ENCODE measurements around the gene SRC.

DNA sequence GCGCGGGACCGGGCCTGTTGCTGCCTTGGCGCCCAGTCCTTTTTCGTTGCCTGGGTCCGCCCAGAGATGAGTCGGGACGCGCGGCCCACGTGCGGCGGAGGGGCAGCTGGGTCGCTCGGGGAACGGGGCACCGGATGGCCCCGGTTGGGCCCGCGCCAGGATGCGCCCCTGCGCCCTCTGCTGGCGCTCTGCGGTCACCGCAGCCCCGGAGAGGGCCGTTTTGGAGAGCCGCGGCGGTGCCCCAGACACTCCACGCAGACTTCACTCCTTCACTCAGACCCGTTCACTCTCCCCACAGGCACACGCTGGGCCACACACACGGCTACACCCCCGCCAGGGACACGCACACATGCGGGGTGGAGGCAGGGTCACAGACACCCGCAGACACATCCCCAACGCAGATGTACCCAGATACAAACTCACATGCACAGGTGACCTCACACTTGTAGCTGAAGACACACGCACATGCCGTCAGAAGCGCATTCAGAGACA, 38.8 kb downstream of the SRC start:
- TF ChIP-seq, protein P1, sequence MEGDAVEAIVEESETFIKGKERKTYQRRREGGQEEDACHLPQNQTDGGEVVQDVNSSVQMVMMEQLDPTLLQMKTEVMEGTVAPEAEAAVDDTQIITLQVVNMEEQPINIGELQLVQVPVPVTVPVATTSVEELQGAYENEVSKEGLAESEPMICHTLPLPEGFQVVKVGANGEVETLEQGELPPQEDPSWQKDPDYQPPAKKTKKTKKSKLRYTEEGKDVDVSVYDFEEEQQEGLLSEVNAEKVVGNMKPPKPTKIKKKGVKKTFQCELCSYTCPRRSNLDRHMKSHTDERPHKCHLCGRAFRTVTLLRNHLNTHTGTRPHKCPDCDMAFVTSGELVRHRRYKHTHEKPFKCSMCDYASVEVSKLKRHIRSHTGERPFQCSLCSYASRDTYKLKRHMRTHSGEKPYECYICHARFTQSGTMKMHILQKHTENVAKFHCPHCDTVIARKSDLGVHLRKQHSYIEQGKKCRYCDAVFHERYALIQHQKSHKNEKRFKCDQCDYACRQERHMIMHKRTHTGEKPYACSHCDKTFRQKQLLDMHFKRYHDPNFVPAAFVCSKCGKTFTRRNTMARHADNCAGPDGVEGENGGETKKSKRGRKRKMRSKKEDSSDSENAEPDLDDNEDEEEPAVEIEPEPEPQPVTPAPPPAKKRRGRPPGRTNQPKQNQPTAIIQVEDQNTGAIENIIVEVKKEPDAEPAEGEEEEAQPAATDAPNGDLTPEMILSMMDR (IDR thresholded peaks at IDR 0.05; ENCODE audit: control extremely low read depth in 1 of 3, insufficient read depth in 1 of 3, low read depth in 1 of 3, low read length in 3 of 3) = peak; percentile 82 to 94 (median 91)
- TF ChIP-seq CREB1 (IDR thresholded peaks at IDR 0.05) (no peak), BACH1 (IDR thresholded peaks at IDR 0.05; ENCODE audit: low read length) (no peak), RFX5 (IDR thresholded peaks at IDR 0.05; ENCODE audit: borderline replicate concordance, low read depth, low read length) (no peak), RAD21 (IDR thresholded peaks at IDR 0.05 in 1 of 2, conservative IDR thresholded peaks at IDR 0.05 in 1 of 2; ENCODE audit: low read depth in 2 of 2, low read length in 2 of 2) (peak; percentile 70 to 81), POLR2A (IDR thresholded peaks at IDR 0.05; ENCODE audit: control extremely low read depth in 1 of 2, low read depth in 2 of 2, low read length in 2 of 2) (no peak), FOSL1 (IDR thresholded peaks at IDR 0.05; ENCODE audit: insufficient read depth, low read depth, low read length) (no peak)
- TF ChIP-seq, protein P2, sequence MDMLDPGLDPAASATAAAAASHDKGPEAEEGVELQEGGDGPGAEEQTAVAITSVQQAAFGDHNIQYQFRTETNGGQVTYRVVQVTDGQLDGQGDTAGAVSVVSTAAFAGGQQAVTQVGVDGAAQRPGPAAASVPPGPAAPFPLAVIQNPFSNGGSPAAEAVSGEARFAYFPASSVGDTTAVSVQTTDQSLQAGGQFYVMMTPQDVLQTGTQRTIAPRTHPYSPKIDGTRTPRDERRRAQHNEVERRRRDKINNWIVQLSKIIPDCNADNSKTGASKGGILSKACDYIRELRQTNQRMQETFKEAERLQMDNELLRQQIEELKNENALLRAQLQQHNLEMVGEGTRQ (IDR thresholded peaks at IDR 0.05; ENCODE audit: low read length) = no peak

Measured in H1 (cell line).